PC-3 (cell line): ENCODE measurements around the gene FANCC. TPM values are rescaled to one million over a fixed set of nuclear protein-coding genes. Genes with fewer than 3 reads are reported as not detected.

Experiments
- ATAC-seq: fragments of 200-7000 bp; cut with Tn5 transposase; 2 replicates; pipeline ENCODE4 v1.9.1; 2020; ENCODE audit warnings: mild to moderate bottlenecking, moderate library complexity
- BruUV-seq: library from RNA; stranded (reverse); fragments of 400-500 nt; replicated peaks from 2 replicates; lab custom pipeline; 2021; lab: Mats Ljungman, UMichigan
- CTCF ChIA-PET: fragments of 300-600 bp; sonication (Branson Sonifier 250); formaldehyde crosslinking; loops from one replicate; lab custom pipeline; 2022; ENCODE audit warnings: antibody characterized with exemption; lab: Charles Lee
- POLR2A ChIA-PET: fragments of 300-600 bp; sonication (Branson Sonifier 250); formaldehyde crosslinking; loops from one replicate; lab custom pipeline; 2022; ENCODE audit warnings: antibody characterized with exemption; ENCODE audit not compliant: unreplicated experiment; lab: Charles Lee
- DNase-seq: peaks from one replicate; pipeline ENCODE4 v3.0.0-alpha.2; 2015
- H2AFZ ChIP-seq: fragments of 300-600 bp; sonication (generic); 2 replicates; pipeline ENCODE4 v1.6.0; 2016; ENCODE audit warnings: antibody characterized with exemption, low read length
- H3F3A ChIP-seq: fragments of 300-600 bp; sonication (generic); one replicate; pipeline ENCODE4 v1.6.0; 2017; ENCODE audit warnings: antibody characterized with exemption, low read length, control low read depth, mild to moderate bottlenecking; ENCODE audit not compliant: unreplicated experiment
- H3K27ac ChIP-seq: fragments of 300-600 bp; sonication (generic); 2 replicates; pipeline ENCODE4 v1.5.1; 2016; ENCODE audit warnings: mild to moderate bottlenecking, low read length
- H3K27me3 ChIP-seq: fragments of 300-600 bp; sonication (generic); 2 replicates; pipeline ENCODE4 v1.6.1; 2016; ENCODE audit warnings: low read length, mixed read lengths
- H3K36me3 ChIP-seq: fragments of 300-600 bp; sonication (generic); 2 replicates; pipeline ENCODE4 v1.6.1; 2016; ENCODE audit warnings: low read depth, mixed run types, low read length, mixed read lengths
- H3K4me1 ChIP-seq: fragments of 300-600 bp; sonication (generic); 2 replicates; pipeline ENCODE4 v1.5.1; 2016; ENCODE audit warnings: low read length; ENCODE audit not compliant: insufficient read depth
- H3K4me2 ChIP-seq: fragments of 300-600 bp; sonication (generic); 2 replicates; pipeline ENCODE4 v1.6.0; 2016; ENCODE audit warnings: low read length
- H3K4me3 ChIP-seq: fragments of 300-600 bp; sonication (generic); 2 replicates; pipeline ENCODE4 v1.5.1; 2016; ENCODE audit warnings: mild to moderate bottlenecking, low read length, mixed read lengths
- H3K79me2 ChIP-seq: fragments of 300-600 bp; sonication (generic); 2 replicates; pipeline ENCODE4 v1.6.1; 2017; ENCODE audit warnings: low read length, mixed read lengths
- H3K9ac ChIP-seq: fragments of 300-600 bp; sonication (generic); 2 replicates; pipeline ENCODE4 v1.6.0; 2016; ENCODE audit warnings: mild to moderate bottlenecking, low read length
- H3K9me2 ChIP-seq: fragments of 300-600 bp; sonication (generic); replicated peaks from 2 replicates; pipeline ENCODE4 v1.6.1; 2016; ENCODE audit warnings: mixed run types, low read length, mixed read lengths
- H3K9me3 ChIP-seq: fragments of 300-600 bp; sonication (generic); 2 replicates; pipeline ENCODE4 v1.6.1; 2016; ENCODE audit warnings: low read length, mixed read lengths
- H4K20me1 ChIP-seq: fragments of 300-600 bp; sonication (generic); 2 replicates; pipeline ENCODE4 v1.6.1; 2016; ENCODE audit warnings: low read length, mixed read lengths
- EZH2 ChIP-seq: fragments of 300-600 bp; sonication (generic); IDR thresholded peaks from one replicate; pipeline ENCODE4 v1.6.1; 2017; ENCODE audit warnings: antibody characterized with exemption, mild to moderate bottlenecking, low read length; ENCODE audit not compliant: unreplicated experiment
- EZH2phosphoT487 ChIP-seq: fragments of 300-600 bp; sonication (generic); IDR thresholded peaks from 2 replicates; pipeline ENCODE4 v1.6.1; 2018; ENCODE audit warnings: mild to moderate bottlenecking, antibody characterized with exemption, low read length, borderline replicate concordance
- intact Hi-C: fragments of 100-400 bp; cut with micrococcal nuclease; formaldehyde crosslinking; loops from 2 replicates; pipeline ENCODE4 v1.9.0; 2023
- total RNA-seq: library from RNA; depleted of rRNA; stranded (reverse); fragments of >200 nt; gene quantifications from 2 replicates; pipeline ENCODE4 v1.2.3, GENCODE V29; 2014
- TF ChIP-seq, protein P1 (sequence below): fragments of 300-600 bp; sonication (generic); conservative IDR thresholded peaks from 2 replicates; pipeline ENCODE4 v1.5.1; 2017; ENCODE audit warnings: antibody characterized with exemption, low read depth, mild to moderate bottlenecking, low read length

FANCC gene
- total RNA-seq, 1 experiment from 2014 or later = 6.9 TPM

DNA sequence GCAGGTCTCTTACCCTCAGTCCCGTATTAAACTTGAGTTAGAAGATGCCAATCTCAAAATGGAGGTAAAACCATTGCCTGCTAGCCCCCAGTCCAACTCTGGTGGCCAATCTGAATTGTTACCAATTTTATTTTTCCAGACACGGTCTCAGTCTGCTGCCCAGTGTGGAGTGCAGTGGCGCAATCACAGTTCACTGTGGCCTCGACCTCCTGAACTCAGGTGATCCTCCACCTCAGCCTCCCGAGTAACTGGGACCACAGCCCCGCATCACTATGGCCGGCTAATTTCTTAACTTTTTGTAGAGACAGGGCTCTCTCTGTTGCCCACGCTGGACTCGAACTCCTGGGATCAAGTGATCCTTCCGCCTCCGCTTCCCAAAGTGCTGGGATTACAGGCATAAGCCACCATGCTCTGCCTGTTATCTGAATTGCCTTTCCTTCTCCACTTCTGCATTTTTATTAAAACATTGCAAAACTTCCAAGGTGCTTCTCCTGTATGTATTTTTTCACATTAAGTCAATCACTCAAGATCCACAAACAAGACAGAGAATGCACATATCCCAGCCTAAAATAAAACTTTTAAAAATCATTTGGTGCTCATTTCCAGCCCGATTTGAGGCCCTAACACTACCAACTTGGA, 2.3 kb downstream of the FANCC start:
- no TSS peak for BruUV-seq
- no peak overlapping the region for H3K9ac ChIP-seq
- TF ChIP-seq EZH2 (no peak), EZH2phosphoT487 (no peak)
- TF ChIP-seq, protein P1, sequence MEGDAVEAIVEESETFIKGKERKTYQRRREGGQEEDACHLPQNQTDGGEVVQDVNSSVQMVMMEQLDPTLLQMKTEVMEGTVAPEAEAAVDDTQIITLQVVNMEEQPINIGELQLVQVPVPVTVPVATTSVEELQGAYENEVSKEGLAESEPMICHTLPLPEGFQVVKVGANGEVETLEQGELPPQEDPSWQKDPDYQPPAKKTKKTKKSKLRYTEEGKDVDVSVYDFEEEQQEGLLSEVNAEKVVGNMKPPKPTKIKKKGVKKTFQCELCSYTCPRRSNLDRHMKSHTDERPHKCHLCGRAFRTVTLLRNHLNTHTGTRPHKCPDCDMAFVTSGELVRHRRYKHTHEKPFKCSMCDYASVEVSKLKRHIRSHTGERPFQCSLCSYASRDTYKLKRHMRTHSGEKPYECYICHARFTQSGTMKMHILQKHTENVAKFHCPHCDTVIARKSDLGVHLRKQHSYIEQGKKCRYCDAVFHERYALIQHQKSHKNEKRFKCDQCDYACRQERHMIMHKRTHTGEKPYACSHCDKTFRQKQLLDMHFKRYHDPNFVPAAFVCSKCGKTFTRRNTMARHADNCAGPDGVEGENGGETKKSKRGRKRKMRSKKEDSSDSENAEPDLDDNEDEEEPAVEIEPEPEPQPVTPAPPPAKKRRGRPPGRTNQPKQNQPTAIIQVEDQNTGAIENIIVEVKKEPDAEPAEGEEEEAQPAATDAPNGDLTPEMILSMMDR = no peak

DNA sequence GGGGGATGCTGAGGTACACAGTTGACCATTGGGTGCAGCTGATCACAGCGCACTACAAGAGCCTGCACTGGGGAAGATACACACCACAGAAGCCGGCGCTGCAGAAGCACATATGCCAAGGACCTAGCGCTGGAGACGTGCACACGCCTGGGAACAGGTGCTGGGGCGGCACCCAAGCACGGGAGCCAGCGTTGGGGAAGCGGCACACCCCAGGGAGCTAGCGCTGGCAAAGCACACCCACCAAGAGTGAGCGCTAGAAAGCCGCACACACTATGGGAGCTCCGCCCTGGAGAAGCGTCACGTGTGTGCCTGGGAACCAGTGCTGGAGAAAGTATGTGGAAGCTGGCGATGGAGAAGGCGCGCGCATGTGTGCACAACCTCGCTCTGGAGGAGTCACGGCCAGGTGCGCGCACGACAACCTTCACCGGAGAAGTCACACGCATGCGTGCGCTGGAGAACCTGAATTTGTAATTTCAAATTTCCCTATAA, 4.5 kb downstream of the FANCC start:
- ChIA-PET CTCF (interaction anchor here (0.6 kb wide), 1 partner anchor 66 kb away, joined by 3 read pairs; no protein-coding TSS in a partner anchor), POLR2A (no interaction called here)
- Histone ChIP-seq H3K27ac (no peak overlapping the region), H3K27me3 (no peaks in the 10 kb centered on the region), H3K9ac (peak overlapping the region; percentile 51), H3K4me2 (peak overlapping the region; percentile 89), H3F3A (no peaks in the 10 kb centered on the region), H4K20me1 (no peaks in the 10 kb centered on the region), H3K79me2 (peaks cover 73% of the 10 kb centered on the region), H3K4me1 (peaks cover 27% of the 10 kb centered on the region), H3K4me3 (peak overlapping the region; percentile 67), H3K9me3 (no peaks in the 10 kb centered on the region), H3K9me2 (no peaks in the 10 kb centered on the region), H3K36me3 (no peaks in the 10 kb centered on the region), H2AFZ (peak overlapping the region; percentile 80)
- intact Hi-C loops = no loop called here
- TF ChIP-seq EZH2phosphoT487 = no peak
- no peak for TF ChIP-seq EZH2
- TF ChIP-seq, protein P1 = no peak
- ATAC-seq = peak; percentile 71
- DNase-seq = peak; percentile 88
- no TSS peak for BruUV-seq

More for the DNA sequence above, 2.3 kb downstream of the FANCC start:
- ATAC-seq (no peak), DNase-seq (no peak)
- intact Hi-C loops = loop anchor here (5.0 kb wide), 1 partner anchor 67 kb away; no protein-coding TSS in a partner anchor
- Histone ChIP-seq H3F3A (no peaks in the 10 kb centered on the region), H3K36me3 (no peaks in the 10 kb centered on the region), H3K4me1 (peaks cover 28% of the 10 kb centered on the region), H4K20me1 (no peaks in the 10 kb centered on the region), H3K27ac (no peak overlapping the region), H3K4me3 (peak overlapping the region; percentile 94; the same call in 1 of the 2 replicates), H3K79me2 (peaks cover 56% of the 10 kb centered on the region), H2AFZ (no peak overlapping the region), H3K4me2 (peak overlapping the region; percentile 86), H3K27me3 (no peaks in the 10 kb centered on the region), H3K9me3 (no peaks in the 10 kb centered on the region), H3K9me2 (no peaks in the 10 kb centered on the region)
- ChIA-PET POLR2A (no interaction called here), CTCF (no interaction called here)

- no peaks in the 10 kb centered on the region for H3K27me3 ChIP-seq
- H3K9me2 ChIP-seq = no peaks in the 10 kb centered on the region
- no peak overlapping the region for H3K4me2 ChIP-seq
- no TSS peak for BruUV-seq
- peaks cover 84% of the 10 kb centered on the region for H3K79me2 ChIP-seq
- no peak overlapping the region for H3K27ac ChIP-seq
- H3K9me3 ChIP-seq = no peaks in the 10 kb centered on the region
- ATAC-seq (no peak), DNase-seq (no peak)
- ChIA-PET CTCF (no interaction called here), POLR2A (no interaction called here)
- H3K36me3 ChIP-seq = no peaks in the 10 kb centered on the region
- peaks cover 31% of the 10 kb centered on the region for H3K4me1 ChIP-seq
- no peak overlapping the region for H3K4me3 ChIP-seq
- no peaks in the 10 kb centered on the region for H4K20me1 ChIP-seq
- H3K9ac ChIP-seq = no peak overlapping the region
- TF ChIP-seq EZH2phosphoT487 (no peak), EZH2 (no peak)
- TF ChIP-seq, protein P1 = no peak
- H3F3A ChIP-seq = no peaks in the 10 kb centered on the region
- H2AFZ ChIP-seq = no peak overlapping the region
- intact Hi-C loops = no loop called here
Observed at GRCh38 chr9:95311961-95312360, 5.5 kb downstream of the FANCC start.
